ENCODE data around the gene ALG9.

ALG9 gene

GRCh38 chr11:111765984-111766833, 105.2 kb downstream of the ALG9 start, which contains the start of gene PPP2R1B (continued):
- TF ChIP-seq KLF17 (tag by site-specific recombination; IDR thresholded peaks at IDR 0.05): peak; percentile 47; the same call in 1 of the 2 replicates
- TF ChIP-seq ZNF26 (tag by site-specific recombination; IDR thresholded peaks at IDR 0.05): no peak
- TF ChIP-seq ZBTB17 (tag by site-specific recombination; IDR thresholded peaks at IDR 0.05): peak; percentile 91
- TF ChIP-seq PRDM10 (tag by site-specific recombination; IDR thresholded peaks at IDR 0.05): peak; percentile 89
- TF ChIP-seq ZNF629 (tag by site-specific recombination; IDR thresholded peaks at IDR 0.05): no peak
- 0 out of 2 replicates have a peak, but pooled peaks have one; percentile 58 for TF ChIP-seq ZBTB6 (tag by site-specific recombination; IDR thresholded peaks at IDR 0.05)
- peak; percentile 69 for TF ChIP-seq ZBTB8A (tag by site-specific recombination; IDR thresholded peaks at IDR 0.05)
- TF ChIP-seq ZNF335 (tag by site-specific recombination; conservative IDR thresholded peaks at IDR 0.05): peak; percentile 69
- TF ChIP-seq SP2 (tag by site-specific recombination; IDR thresholded peaks at IDR 0.05): peak; percentile 48
- peak; percentile 87 for TF ChIP-seq GLIS1 (tag by site-specific recombination; IDR thresholded peaks at IDR 0.05)
- peak; percentile 41; the same call in 1 of the 2 replicates for TF ChIP-seq KLF16 (tag by site-specific recombination; IDR thresholded peaks at IDR 0.05)
- no peak for TF ChIP-seq BCL6B (tag by site-specific recombination; IDR thresholded peaks at IDR 0.05)
- TF ChIP-seq ZNF600 (tag by site-specific recombination; IDR thresholded peaks at IDR 0.05): 0 out of 2 replicates have a peak, but pooled peaks have one; percentile 10
- no peak for TF ChIP-seq ZNF449 (tag by site-specific recombination; IDR thresholded peaks at IDR 0.05)
- TF ChIP-seq HOXD13 (CRISPR knock-in tag; IDR thresholded peaks at IDR 0.05; ENCODE audit: borderline replicate concordance): peak; percentile 16; the same call in 1 of the 2 replicates
- 0 out of 2 replicates have a peak, but pooled peaks have one; percentile 32 for TF ChIP-seq ZEB2 (tag by site-specific recombination; IDR thresholded peaks at IDR 0.05)
- TF ChIP-seq GLIS2 (tag by site-specific recombination; IDR thresholded peaks at IDR 0.05): peak; percentile 91
- TF ChIP-seq ZNF169 (tag by site-specific recombination; IDR thresholded peaks at IDR 0.05): no peak
- TF ChIP-seq PATZ1 (tag by site-specific recombination; IDR thresholded peaks at IDR 0.05): peak; percentile 37; the same call in 1 of the 2 replicates
- 0 out of 2 replicates have a peak, but pooled peaks have one; percentile 16 for TF ChIP-seq ZFP37 (tag by site-specific recombination; IDR thresholded peaks at IDR 0.05)
- no peak for TF ChIP-seq ZNF184 (tag by site-specific recombination; IDR thresholded peaks at IDR 0.05)
- TF ChIP-seq MYNN (tag by site-specific recombination; IDR thresholded peaks at IDR 0.05; ENCODE audit: borderline replicate concordance): no peak
- no peak for TF ChIP-seq ZSCAN18 (tag by site-specific recombination; IDR thresholded peaks at IDR 0.05)

Measured in HEK293 (cell line).